HG03469 (cell line): ENCODE measurements around the gene KRT16.
"Not testable (repeated sequence)": the region's sequence is repeated elsewhere in the genome, so short reads cannot be mapped to it uniquely, and the experiment has no call there.

ENCODE experiments used
- ATAC-seq: cut with Tn5 transposase; IDR thresholded peaks from one replicate; pipeline ENCODE4 v1.9.1; 2021; ENCODE audit warnings: mild to moderate bottlenecking, moderate library complexity, moderate number of reproducible peaks; ENCODE audit not compliant: unreplicated experiment

Gene KRT16

DNA sequence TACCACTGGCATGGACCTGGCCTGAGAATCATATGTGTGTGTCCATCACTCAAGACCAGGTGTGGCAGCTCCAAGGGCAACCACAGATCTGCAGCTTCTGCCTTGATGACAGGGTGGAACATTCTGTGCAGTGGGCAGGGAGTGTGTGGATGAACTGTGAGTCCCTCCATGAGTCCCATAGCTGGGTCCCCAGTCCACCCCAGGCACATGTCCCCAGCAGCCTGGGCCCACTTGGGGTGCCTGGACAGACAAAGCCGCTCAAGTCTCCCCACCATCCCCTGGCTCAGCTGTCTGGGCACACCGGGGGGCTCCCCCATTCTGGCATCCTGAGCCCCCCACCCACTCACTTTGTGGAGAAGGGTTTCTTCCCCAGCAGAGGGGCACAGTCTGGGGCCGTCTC is 4.6 kb upstream of the KRT16 start:
- ATAC-seq: no peak

DNA sequence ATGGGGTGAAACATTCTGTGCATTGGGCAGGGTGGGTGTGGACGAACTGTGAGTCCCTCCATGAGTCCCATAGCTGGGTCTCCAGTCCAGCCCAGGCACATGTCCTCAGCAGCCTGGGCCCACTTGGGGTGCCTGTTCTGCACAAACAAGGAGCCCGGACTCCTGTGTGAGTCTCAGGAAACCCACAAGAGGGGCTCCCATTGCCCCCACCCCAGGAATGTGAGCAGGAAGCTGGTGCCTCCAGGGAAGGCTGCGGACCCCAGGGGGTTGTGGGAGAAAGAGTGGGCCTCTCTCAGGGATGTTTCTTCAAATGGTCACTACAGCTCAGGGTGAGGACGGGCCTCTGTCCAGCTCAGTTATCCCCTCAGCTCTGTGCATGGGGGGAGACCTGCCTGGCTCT is 3.9 kb upstream of the KRT16 start:
- ATAC-seq: not testable (repeated sequence)

DNA sequence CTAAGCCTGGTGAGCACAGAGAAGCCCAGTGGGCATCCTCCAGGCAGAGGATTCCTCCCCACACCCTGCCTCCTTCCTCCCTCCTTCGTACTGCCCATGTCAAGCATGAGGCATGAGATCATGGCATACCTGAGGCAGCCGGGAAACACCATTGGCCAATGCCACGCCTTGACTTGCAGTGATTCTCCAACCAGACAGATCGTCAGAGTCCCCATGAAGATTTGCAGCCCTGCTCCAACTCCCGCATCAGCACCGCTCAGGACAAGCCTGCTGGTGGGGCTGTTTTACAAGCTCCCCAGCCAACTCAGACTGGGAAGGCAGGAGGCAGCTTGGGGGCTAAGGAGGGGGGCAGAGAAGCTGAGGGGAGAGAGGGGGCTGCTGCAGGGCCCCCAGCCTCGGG is 2.9 kb upstream of the KRT16 start:
- no peak for ATAC-seq

DNA sequence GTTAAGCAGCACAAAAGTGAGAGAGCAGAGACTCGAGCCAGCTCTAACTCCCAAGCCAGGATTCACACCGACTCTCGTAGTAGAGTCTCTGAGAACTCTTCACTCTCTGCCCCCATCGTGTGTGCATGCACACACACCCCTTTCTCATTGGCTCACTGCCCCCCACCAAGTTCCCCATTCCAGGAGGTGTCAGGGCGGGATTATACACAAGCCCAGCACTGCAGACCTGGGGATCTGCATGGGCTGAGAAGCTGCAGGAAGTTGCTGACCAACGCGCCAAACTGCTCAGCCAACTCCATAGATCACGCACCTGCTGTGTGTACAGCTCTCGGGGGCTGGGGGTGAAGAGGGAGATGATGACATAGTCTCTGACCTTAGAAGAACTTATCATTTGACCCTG is 2.2 kb upstream of the KRT16 start:
- not testable (repeated sequence) for ATAC-seq

DNA sequence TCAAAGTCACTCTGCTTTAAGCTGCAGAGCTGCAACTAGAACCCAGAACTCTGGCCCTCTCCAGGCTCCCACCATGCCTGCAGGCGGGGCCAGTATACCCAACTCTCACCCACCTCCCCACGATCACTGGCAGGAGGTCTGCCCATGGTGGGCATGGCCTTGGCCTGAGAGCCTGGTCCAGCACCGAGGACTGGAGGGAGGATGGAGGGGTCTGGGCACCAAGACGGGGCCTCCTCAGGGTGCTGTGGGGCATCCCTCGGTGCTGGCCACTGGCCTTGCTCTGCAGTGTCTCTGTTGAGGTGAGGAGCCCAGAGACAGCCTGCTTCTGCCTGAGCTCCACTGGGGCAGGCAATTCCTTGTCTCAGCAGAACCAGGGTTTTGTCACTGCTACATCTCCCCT is 1.5 kb upstream of the KRT16 start:
- ATAC-seq: no peak

DNA sequence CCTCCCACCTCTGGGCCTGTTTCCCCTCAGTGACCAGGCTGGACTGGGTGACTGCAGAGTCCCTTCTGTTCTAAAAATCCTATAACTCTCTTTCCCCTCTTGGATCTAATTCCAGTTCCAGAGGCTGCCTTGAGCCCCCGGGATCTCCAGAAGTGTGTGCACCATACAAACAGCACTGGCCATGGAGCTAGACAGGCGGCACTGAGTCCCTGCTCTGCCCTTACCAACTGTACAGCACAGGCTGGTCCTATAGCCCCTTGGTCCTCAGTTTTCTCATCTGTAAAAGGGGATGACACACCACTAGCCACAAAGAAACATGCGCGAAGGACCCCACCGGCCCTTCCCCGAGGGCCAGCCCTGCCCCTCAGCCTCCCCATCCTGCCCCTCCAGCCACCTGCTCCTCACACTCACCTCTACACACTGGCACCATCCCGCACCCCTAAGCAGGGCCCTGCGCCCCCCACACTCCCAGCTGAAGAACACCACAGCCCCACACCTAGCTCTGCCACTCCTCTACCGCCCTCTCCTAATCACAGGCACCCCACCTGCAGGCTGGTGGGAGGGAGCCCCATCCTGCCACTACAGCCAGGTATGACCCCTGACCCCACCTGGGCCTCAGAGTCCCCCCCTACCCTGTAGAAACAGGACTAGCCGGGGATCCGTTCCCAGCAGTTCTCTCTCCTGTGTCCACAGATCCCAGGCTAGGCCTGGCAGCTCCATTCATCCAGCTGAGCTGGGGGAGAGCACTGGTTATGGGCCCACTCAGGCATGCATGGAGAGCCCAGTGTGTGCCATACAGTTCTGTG is 913 bp upstream of the KRT16 start:
- no peak for ATAC-seq

DNA sequence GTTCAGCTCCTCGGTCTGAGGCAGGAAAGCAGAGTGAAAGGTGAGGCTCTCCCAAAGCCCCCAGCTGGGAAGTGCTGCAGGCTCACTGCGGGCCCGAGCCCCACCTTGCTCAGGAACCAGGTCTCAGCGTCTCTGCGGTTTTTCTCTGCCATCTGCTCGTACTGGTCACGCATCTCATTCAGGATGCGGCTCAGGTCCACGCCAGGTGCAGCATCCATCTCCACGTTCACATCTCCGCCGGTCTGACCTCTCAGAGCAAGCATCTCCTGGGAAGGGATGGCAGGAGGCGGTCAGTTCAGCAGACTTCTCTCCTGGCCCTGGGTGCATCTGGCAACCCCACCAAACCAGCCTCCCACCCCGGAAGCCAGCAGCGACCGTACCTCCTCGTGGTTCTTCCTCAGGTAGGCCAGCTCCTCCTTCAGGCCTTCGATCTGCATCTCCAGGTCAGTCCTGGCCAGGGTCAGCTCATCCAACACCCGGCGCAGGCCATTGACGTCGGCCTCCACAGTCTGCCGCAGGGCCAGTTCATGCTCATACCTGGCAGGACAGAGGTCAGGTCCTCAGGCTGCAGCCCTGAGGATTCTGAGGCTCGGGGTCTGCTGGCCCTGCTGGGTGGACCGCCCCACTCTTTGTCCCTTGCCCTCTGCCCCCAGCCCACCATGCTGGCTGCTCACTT is 1.5 kb downstream of the KRT16 start:
- ATAC-seq: no peak

DNA sequence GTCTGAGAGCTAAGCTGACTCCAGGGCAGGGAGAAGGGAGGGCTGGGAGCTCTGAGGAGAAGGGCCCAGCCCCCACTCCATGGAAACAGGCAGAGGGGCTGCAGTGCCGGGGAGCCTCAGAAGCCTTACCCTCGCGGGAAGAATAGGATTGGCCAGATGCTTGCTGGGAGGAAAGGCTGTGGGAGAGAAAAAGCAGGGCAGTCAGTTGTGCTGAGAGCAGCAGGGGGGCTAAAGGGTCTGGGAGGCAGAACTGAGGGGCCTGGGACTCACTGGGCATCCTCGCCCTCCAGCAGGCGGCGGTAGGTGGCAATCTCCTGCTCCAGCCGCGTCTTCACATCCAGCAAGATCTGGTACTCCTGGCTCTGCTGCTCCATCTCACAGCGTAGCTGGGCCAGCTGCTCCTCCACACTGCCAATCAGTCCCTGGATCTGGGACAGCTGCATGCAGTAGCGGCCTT is 2.5 kb downstream of the KRT16 start:
- not testable (repeated sequence) for ATAC-seq

DNA sequence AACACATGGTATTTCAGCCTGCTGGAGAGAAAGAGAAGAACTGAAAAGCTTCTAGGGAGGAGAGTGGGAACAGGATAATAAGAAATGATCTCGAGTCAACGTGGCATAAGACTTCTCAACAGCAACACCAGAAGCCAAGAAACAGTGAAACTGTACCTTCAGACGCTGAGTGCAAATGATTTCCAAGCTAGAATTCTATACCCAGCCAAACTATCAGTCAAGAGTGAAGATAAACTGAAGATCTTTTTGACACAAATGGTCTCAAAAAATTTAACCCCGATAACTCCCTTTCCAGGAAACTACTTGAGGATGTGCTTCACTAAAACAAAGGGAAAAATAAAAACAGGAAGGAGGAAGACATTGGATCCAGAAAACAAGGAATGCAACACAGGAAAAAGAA is 5.6 kb downstream of the KRT16 start:
- not testable (repeated sequence) for ATAC-seq

DNA sequence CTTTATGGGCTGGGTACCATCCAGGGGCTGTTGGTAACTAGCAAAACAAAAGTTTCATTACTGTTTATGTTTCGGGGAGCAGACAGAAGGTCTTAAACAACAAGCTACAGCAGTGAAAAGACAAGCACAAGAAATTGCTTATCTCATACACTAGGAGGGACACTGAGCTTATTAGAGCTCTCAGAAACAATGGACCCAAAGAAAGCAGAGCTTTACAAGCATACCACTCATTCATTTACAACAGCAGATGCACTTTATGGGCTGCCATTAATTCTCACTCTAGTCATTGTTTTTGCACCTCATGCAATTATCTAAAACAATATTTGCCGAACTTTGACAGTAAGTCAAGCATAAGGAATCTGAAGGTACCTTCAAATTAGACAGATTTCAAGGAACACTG is 10.0 kb downstream of the KRT16 start:
- no peak for ATAC-seq

DNA sequence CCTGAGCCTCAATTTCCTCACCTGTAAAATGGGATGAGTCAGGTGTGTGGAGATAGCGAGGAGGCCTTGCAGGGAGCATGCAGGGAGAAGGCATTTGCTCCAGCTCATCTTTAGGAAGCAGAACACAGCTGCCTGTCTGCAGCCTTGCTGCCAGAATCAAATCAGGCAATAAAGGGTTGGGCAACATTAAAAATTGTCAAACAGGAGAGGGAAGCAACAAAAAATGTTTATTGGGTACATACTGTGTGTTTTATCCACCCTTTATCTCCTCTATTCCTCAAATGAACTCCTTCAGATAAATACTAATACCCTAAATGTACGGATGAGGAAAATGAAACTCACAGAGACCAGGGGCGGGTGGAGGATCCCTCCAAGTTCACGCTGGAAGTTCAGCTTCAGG is 12.2 kb downstream of the KRT16 start:
- no peak for ATAC-seq

DNA sequence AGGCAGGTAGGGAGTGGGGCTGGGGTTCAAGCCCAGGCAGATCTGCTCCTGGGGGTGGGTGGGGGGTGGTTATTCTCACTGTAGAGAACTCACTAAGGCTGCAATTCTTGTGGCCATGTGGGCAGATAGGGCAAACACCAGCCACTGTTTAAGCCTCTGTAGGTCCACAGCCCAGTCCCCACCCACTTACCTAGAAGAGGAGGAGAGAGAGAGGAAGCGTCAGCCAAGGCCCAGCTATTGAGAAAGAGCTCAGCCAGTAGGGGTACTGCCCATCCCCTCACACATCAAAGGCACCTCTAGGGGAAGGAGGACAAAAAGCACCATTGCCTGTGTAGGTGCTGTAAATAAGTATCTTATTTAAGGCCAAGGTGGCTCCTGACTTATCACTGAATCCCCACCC is 12.9 kb downstream of the KRT16 start:
- ATAC-seq: no peak

DNA sequence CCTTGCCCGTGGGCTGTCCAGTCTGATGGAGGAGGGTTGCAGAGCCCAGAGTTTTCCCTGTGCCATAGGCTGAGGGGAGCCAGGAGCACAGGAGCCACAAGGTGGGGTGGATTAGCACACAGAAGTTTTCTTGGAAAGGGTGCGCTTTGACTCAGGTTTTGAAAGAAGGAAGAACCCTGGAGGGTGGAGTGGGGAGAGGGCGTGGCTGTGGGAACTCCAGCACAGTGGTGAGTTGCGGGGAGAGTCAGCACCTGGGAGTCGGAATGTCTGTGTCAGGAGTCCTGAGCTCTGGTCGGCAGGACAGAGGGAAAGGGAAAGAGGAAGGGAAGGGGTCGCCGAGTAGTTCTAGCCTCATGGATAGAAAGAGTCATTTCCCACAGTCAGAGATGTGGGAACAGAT is 17.0 kb downstream of the KRT16 start:
- no peak for ATAC-seq

DNA sequence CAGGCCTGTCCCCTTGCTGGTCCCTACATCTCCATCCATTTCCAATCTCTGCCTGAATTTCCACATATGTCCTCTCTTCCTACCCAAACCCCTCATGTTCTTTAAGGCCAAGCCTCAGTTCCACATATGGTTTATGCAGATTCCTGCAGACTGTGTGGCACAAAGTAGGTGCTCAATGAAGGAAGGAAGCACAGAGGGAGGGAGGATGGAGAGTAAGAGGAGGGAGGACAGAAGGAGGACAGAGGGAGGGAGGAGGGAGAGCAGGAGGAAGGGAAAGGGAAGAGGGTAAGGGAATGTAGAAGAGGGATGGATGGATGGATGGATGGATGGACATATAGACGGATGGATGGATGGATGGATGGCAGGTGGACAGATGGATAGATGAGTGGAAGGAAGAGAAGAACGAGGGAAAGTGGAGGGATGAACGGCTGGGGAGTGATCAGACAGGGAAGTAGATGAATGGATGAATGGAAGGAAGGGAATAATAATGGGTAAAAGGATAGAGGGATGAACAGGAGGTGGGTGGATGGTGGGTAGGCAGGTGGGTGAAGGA is 18.1 kb downstream of the KRT16 start:
- ATAC-seq: no peak

DNA sequence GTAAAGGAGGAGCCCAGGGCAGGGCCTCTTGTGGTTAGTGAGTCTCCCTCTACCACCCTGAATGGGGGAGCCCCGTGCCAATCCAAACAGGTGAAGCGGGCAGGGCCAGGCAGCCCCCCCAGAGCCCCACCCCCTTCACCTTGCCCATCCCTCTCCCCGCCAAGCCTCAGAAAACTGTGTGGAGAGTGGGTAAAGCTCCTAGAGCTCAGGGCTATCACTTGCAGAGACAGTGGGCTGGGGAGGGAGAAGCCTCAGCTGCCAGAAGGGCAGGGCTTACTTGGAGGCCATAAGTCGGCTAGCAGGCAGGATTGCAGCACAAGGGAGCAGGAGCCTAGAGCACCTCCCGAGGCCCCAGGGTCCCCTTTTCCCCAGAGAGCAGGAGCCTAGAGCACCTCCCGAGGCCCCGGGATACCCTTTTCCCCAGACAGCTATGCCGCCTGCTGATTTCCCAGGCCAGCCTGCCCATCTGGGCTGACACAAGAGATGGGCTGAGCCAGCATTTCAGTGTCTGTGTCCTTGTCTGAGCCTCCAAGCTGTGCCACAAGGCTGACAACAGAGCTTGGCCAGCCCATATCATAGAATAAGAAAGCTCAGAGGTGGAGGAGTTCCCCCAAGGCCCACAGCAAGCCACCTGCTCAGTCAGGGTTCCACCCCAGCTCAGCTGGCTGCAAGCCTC is 19.1 kb downstream of the KRT16 start:
- ATAC-seq: no peak

DNA sequence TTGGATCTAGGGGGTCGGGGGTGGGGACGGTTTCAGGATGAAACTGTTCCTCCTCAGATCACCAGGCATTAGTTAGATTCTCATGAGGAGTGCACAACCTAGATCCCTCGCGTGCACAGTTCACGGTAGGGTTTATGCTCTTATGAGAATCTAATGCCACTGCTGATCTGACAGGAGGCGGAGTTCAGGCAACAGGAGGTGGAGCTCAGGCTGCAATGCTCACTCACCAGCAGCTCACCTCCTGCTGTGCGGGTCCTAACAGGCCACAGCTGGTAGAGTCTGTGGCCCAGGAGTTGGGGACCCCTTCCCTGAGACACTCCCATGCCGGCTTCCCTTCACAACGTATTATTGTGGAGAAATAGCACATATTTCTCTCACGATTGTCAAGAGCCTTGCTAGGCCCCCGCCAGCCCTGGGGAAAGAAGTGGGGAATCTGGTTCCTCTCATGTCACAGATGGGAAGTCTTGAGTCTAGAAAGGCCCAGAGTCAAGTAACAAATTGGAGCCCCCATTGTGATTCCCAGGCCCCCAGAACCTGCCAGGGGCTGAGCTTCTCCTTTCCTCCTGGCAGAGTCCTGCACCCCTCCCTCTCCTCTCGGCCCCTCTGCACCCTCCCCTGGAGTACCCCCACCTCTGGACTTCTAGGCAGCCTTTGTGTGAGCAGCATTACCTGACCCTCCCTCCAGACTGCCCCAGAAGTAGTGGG is 19.8 kb downstream of the KRT16 start:
- no peak for ATAC-seq

DNA sequence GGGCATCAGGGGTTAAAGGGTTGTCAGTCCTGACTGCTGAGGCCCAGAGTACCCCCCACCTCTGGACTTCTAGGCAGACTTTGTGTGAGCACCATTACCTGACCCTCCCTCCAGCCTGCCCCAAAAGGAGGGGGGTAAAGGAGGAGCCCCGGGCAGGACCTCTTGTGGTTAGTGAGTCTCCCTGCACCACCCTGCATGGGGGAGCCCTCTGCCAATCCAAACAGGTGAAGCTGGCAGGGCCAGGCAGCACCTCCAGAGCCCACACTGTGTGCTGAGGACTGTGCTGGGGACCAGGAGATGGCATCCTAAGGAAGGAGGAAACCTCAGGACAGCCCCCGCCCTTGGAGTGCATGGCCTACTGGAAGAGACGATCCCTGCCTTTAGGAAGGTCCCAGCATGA is 23.3 kb downstream of the KRT16 start:
- ATAC-seq: no peak

DNA sequence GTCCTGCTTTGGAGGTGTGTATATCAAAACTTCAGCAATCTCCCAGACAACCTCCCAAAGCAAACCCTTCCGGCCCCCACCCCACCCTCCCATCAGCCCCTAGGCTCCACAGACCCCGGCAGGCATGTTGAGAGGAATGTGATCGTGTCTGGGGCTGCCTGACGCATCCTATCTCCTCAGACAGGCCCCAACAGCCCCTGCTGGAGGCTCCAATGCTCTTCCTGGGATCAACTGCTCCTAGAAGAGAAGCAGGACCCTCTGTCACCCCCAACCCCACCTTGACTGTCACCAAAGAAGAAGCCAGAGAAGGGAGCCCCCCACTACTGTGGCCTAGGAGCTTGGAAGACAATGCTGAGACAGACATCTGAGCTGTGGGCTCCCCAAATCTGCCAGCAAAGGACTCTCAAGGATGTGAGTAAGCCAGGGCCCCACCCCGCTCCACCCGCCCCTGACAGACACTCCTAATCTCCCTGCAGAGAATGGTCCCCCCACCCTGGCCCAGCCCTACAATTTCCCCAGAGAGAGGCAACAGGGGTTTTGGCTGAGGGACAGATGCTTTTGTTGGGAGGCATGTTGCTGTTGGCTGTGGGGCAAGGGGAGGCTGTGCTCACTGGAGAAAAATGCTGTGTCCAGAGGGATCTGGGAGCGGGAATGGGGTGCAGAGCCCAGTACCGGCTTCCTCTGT is 24.3 kb downstream of the KRT16 start:
- ATAC-seq: no peak

DNA sequence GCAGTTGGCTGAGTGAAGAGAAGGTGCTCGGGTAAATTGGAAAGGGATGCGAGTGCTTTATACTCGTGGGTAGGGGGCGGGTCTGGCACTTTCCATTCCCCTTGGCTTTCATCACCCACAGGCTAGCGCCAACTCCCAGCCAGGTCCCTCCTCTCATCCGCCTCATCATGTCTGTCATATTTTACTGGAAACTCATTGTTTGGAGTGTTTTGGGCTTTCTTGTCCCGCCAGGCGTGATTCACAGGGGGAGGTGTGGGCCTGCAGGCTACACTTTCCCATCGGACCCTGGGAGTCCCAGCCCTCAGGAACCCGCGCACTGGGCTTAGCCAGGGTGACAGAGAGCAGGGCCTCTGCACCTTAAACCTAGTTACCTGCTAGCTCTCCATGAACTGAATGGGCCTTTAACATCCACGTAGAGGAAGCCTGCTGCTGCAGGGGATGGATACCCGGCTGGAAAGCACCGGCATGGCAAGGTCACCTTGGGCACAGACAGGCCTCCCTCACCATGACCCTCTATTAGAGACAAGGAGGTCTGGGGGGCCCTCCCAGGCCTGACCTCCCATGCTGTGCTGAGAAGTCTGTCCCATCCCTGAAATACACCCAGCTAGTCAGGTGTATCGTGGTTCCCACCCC is 25.6 kb downstream of the KRT16 start, which contains the start of gene KRT14:
KRT14 (minus strand) TSS at position 33 of the 633 bp plus-strand sequence. CDS start 61 bp downstream, outside the sequence.
- ATAC-seq: no peak
